Upper lobe of left lung (tissue), 6 donors: ENCODE results near the gene HOOK2. TPM values are rescaled to one million over a fixed set of nuclear protein-coding genes. Genes with fewer than 3 reads are reported as not detected.

ENCODE experiments used
- ATAC-seq, 2 donors: fragments of 200-7000 bp; cut with Tn5 transposase; one replicate each; pipeline ENCODE4 v1.9.1; 2022; ENCODE audit warnings: mild to moderate bottlenecking in 2 of 2, moderate library complexity in 2 of 2; ENCODE audit not compliant: low FRiP score in 2 of 2
- DNase-seq, 2 donors: peaks; one replicate each; pipeline ENCODE4 v3.0.0-alpha.2; 2019 to 2020
- H3K27ac ChIP-seq, 4 donors: fragments of 200-600 bp; sonication (generic); one replicate each; pipeline ENCODE4 v1.5.1; 2016 to 2019
- H3K27me3 ChIP-seq, 4 donors: fragments of 200-600 bp; sonication (generic); one replicate each; pipeline ENCODE4 v1.5.1; 2017 to 2019
- H3K36me3 ChIP-seq, 4 donors: fragments of 200-600 bp; sonication (generic); one replicate each; pipeline ENCODE4 v1.5.1; 2016 to 2019
- H3K4me1 ChIP-seq, 4 donors: fragments of 200-600 bp; sonication (generic); one replicate each; pipeline ENCODE4 v1.5.1; 2018 to 2019
- H3K4me3 ChIP-seq, 4 donors: fragments of 200-600 bp; sonication (generic); one replicate each; pipeline ENCODE4 v1.5.1; 2017 to 2019; ENCODE audit warnings: mild to moderate bottlenecking in 2 of 4, moderate library complexity in 1 of 4
- H3K9me3 ChIP-seq, 4 donors: fragments of 200-600 bp; sonication (generic); one replicate each; pipeline ENCODE4 v1.5.1; 2018 to 2019
- EP300 ChIP-seq, 4 donors: sonication (generic); formaldehyde crosslinking; IDR thresholded peaks; one replicate each; pipeline ENCODE4 v1.5.1; 2017; ENCODE audit warnings: antibody characterized with exemption in 4 of 4, control low read depth in 2 of 4
- POLR2A ChIP-seq, 4 donors: fragments of 450-650 bp; IDR thresholded peaks; one replicate each; pipeline ENCODE4 v1.5.1; 2016 to 2017; ENCODE audit warnings: antibody characterized with exemption in 4 of 4, mild to moderate bottlenecking in 2 of 4
- POLR2AphosphoS5 ChIP-seq, 2 donors: sonication (generic); formaldehyde crosslinking; IDR thresholded peaks; one replicate each; pipeline ENCODE4 v1.5.1; 2017; ENCODE audit warnings: antibody characterized with exemption in 2 of 2
- WGBS, 2 donors: methylation state at CpG; one replicate each; pipeline ENCODE4 v1.1.5; 2017 to 2018; 5-methylcytosine and 5-hydroxymethylcytosine counted together
- total RNA-seq, 6 donors: library from RNA; depleted of rRNA in 4 of 6; stranded (reverse); fragments of >200 nt in 4 of 6; gene quantifications; one replicate each; pipeline versions ENCODE4 v1.1.0 to v1.2.1, GENCODE V29; 2016 to 2021
- TF ChIP-seq, protein P1 (sequence below), 6 experiments: fragments of 450-650 bp in 4 of 6; fragments of 200-600 bp in 2 of 6; sonication (generic) in 2 of 6; IDR thresholded peaks; one replicate each; pipeline ENCODE4 v1.5.1; 2016 to 2019; ENCODE audit warnings: antibody characterized with exemption in 6 of 6
- donor health status: DM: no; HTN: no; CAD: no; lungs with moderate emphysema.
- donor health status: DM: no; HTN: yes; CAD: no; lungs with severe emphysema.

Gene HOOK2
- total RNA-seq, 6 donors from 2014 or later, result 48.9 to 367 (median 79.6) TPM

GRCh38 chr19:12754465-12755196 is 20.7 kb downstream of the HOOK2 start:
- no peak overlapping the region for H3K4me3 ChIP-seq
- 66 to 67% methylated on average over 26 to 30 of the region's 50 CpGs for WGBS, 2 donors
- peak in 1 of 2 donors; percentile 66 for DNase-seq
- no peak for ATAC-seq
- TF ChIP-seq POLR2AphosphoS5 (IDR thresholded peaks at IDR 0.05) (no peak), EP300 (IDR thresholded peaks at IDR 0.05) (no peak), POLR2A (IDR thresholded peaks at IDR 0.05) (no peak)
- TF ChIP-seq, protein P1, sequence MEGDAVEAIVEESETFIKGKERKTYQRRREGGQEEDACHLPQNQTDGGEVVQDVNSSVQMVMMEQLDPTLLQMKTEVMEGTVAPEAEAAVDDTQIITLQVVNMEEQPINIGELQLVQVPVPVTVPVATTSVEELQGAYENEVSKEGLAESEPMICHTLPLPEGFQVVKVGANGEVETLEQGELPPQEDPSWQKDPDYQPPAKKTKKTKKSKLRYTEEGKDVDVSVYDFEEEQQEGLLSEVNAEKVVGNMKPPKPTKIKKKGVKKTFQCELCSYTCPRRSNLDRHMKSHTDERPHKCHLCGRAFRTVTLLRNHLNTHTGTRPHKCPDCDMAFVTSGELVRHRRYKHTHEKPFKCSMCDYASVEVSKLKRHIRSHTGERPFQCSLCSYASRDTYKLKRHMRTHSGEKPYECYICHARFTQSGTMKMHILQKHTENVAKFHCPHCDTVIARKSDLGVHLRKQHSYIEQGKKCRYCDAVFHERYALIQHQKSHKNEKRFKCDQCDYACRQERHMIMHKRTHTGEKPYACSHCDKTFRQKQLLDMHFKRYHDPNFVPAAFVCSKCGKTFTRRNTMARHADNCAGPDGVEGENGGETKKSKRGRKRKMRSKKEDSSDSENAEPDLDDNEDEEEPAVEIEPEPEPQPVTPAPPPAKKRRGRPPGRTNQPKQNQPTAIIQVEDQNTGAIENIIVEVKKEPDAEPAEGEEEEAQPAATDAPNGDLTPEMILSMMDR (IDR thresholded peaks at IDR 0.05), result no peak
- no peaks in the 10 kb centered on the region for H3K27me3 ChIP-seq
- H3K27ac ChIP-seq, result no peak overlapping the region
- H3K9me3 ChIP-seq, result no peaks in the 10 kb centered on the region
- no peaks in the 10 kb centered on the region for H3K36me3 ChIP-seq
- H3K4me1 ChIP-seq, result peaks cover 11 to 21% (median 18%) of the 10 kb centered on the region in 4 donors

DNA sequence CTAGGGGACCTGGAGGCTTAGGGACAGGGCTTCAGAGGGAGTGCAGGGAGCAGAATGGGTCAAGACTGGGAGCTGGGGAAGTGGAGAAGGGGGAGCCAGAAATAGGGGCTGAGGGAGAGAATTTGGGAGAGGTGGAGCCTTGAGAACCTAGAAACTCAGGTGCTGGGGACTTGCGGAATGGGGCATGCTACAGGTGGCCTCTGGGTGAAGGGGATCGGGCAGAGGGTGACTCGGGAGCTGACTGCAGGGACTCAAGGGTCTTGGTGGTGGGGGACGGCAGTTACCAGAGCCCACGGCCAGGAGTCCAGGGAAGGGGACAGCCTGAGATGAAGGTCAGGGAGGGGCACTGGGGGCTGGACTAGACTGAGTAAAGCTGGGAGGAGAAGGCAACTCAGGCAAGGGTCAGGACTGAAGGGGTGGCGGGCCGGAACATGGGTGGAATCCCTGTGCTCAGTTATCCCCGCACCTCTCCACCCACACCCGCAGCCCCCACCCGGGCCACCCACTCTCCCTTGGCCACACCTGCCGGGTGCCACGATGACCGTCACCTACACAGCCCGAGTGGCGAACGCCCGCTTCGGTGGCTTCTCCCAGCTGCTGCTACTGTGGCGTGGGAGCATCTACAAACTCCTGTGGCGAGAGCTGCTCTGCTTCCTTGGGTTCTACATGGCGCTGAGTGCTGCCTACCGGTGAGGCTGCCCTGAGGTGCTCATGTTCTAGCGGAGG is 23.1 kb downstream of the HOOK2 start:
- H3K9me3 ChIP-seq, result peaks cover 0 to 7% (median 2%) of the 10 kb centered on the region in 4 donors
- no peaks in the 10 kb centered on the region for H3K27me3 ChIP-seq
- DNase-seq, result peak in 1 of 2 donors; percentile 75
- TF ChIP-seq POLR2A (IDR thresholded peaks at IDR 0.05), result no peak
- TF ChIP-seq EP300 (IDR thresholded peaks at IDR 0.05), result no peak
- no peak for TF ChIP-seq POLR2AphosphoS5 (IDR thresholded peaks at IDR 0.05)
- TF ChIP-seq, protein P1 (IDR thresholded peaks at IDR 0.05), result no peak
- H3K27ac ChIP-seq, result no peak overlapping the region
- H3K4me1 ChIP-seq, result peaks cover 3 to 16% (median 9%) of the 10 kb centered on the region in 4 donors
- ATAC-seq, result no peak
- WGBS, 2 donors, result 80 to 82% methylated on average over 14 to 22 of the region's 23 CpGs
- H3K4me3 ChIP-seq, result no peak overlapping the region
- peaks cover 5 to 9% (median 9%) of the 10 kb centered on the region in 4 donors for H3K36me3 ChIP-seq

GRCh38 chr19:12751635-12752034 is 23.7 kb downstream of the HOOK2 start, which contains the start of gene BEST2:
TSS of gene BEST2 (plus strand) at chr19:12751791. CDS start at chr19:12752593, 802 bp downstream.
- whole genome bisulfite sequencing, 2 donors, result 46 to 47% methylated on average over 9 to 14 of the region's 14 CpGs
- Histone ChIP-seq H3K36me3 (peaks cover 9 to 15% (median 14%) of the 10 kb centered on the region in 4 donors), H3K27me3 (no peaks in the 10 kb centered on the region), H3K4me3 (no peak within 1 kb of the TSS), H3K4me1 (peaks cover 0 to 12% (median 6%) of the 10 kb centered on the region in 4 donors), H3K27ac (no peak within 1 kb of the TSS), H3K9me3 (peaks cover 0 to 9% (median 3%) of the 10 kb centered on the region in 4 donors)
- ATAC-seq (no peak), DNase-seq (no peak)
- TF ChIP-seq POLR2A (IDR thresholded peaks at IDR 0.05) (no peak), POLR2AphosphoS5 (IDR thresholded peaks at IDR 0.05) (no peak), EP300 (IDR thresholded peaks at IDR 0.05) (no peak)
- TF ChIP-seq, protein P1 (IDR thresholded peaks at IDR 0.05), result no peak

DNA sequence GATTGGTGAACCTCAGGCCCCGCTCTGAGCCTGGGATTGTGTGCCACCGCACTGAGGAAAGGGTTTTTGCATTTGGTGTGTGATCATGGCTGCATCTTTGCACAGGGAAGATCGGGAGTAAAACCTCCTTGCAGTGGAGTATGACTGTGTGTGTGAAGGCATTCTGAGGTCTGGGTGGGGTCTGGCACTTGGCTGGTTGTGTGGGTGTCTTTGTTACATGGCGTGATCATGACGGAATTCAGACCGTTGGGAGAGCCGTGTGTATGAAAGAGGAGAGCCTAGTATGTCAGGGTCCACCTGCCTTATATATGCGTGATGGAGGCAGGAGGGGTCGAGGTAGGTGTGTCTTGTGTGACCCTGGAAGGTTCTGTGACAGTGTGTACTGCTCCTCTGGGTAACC is 24.5 kb downstream of the HOOK2 start:
- DNase-seq, result no peak
- H3K27ac ChIP-seq, result no peak overlapping the region
- H3K27me3 ChIP-seq, result no peaks in the 10 kb centered on the region
- peaks cover 13 to 23% (median 22%) of the 10 kb centered on the region in 4 donors for H3K36me3 ChIP-seq
- peaks cover 0 to 12% (median 6%) of the 10 kb centered on the region in 4 donors for H3K4me1 ChIP-seq
- ATAC-seq, result no peak
- H3K4me3 ChIP-seq, result no peak overlapping the region
- TF ChIP-seq, protein P1 (IDR thresholded peaks at IDR 0.05), result no peak
- WGBS, 2 donors, result 65 to 78% methylated on average over 9 of the region's 9 CpGs
- peaks cover 0 to 9% (median 3%) of the 10 kb centered on the region in 4 donors for H3K9me3 ChIP-seq
